ENCODE results near the gene RGS6. TPM values are rescaled to one million over a fixed set of nuclear protein-coding genes. Genes with fewer than 3 reads are reported as not detected.

RGS6 gene
- total RNA-seq, 1 donor, result not detected

- Histone ChIP-seq H4K20me1 (ENCODE audit: insufficient read depth, low read length) (no peaks in the 10 kb centered on the region), H3K4me1 (ENCODE audit: insufficient read depth, low read length) (peaks cover 30% of the 10 kb centered on the region), H3K36me3 (ENCODE audit: insufficient read depth, low read length) (no peaks in the 10 kb centered on the region), H3K79me2 (ENCODE audit: insufficient read depth, low read length) (no peaks in the 10 kb centered on the region), H3K9me3 (ENCODE audit: low read depth, low read length) (no peaks in the 10 kb centered on the region), H2AFZ (ENCODE audit: low read length) (no peak overlapping the region), H3K4me2 (ENCODE audit: insufficient read depth, low read length) (no peak overlapping the region), H3K27ac (ENCODE audit: low read depth, low read length) (no peak overlapping the region), H3K27me3 (ENCODE audit: insufficient read depth, low read length) (no peaks in the 10 kb centered on the region), H3K4me3 (ENCODE audit: insufficient read depth, low read length) (no peak overlapping the region)
- TF ChIP-seq CTCF (IDR thresholded peaks at IDR 0.05; ENCODE audit: extremely low read depth, low read depth, low read length), result no peak
- DNase-seq (ENCODE audit: insufficient read length, low spot score, missing footprints), result peak; percentile 54
These were observed 681.7 kb downstream of the RGS6 start for GRCh38 chr14:72613975-72614319.

- Histone ChIP-seq H3K4me3 (ENCODE audit: insufficient read depth, low read length) (no peak overlapping the region), H3K79me2 (ENCODE audit: insufficient read depth, low read length) (no peaks in the 10 kb centered on the region), H3K9me3 (ENCODE audit: low read depth, low read length) (no peaks in the 10 kb centered on the region), H3K27me3 (ENCODE audit: insufficient read depth, low read length) (no peaks in the 10 kb centered on the region), H3K4me1 (ENCODE audit: insufficient read depth, low read length) (peaks cover 26% of the 10 kb centered on the region), H3K4me2 (ENCODE audit: insufficient read depth, low read length) (no peak overlapping the region), H3K27ac (ENCODE audit: low read depth, low read length) (no peak overlapping the region), H2AFZ (ENCODE audit: low read length) (no peak overlapping the region), H4K20me1 (ENCODE audit: insufficient read depth, low read length) (no peaks in the 10 kb centered on the region), H3K36me3 (ENCODE audit: insufficient read depth, low read length) (no peaks in the 10 kb centered on the region)
- TF ChIP-seq CTCF (IDR thresholded peaks at IDR 0.05; ENCODE audit: extremely low read depth, low read depth, low read length), result no peak
- no peak for DNase-seq (ENCODE audit: insufficient read length, low spot score, missing footprints)
These were observed 682.1 kb downstream of the RGS6 start for GRCh38 chr14:72614365-72614764.

GRCh38 chr14:72614891-72615415, 682.7 kb downstream of the RGS6 start:
- Histone ChIP-seq H3K27ac (ENCODE audit: low read depth, low read length) (no peak overlapping the region), H3K4me3 (ENCODE audit: insufficient read depth, low read length) (no peak overlapping the region), H3K79me2 (ENCODE audit: insufficient read depth, low read length) (no peaks in the 10 kb centered on the region), H3K36me3 (ENCODE audit: insufficient read depth, low read length) (no peaks in the 10 kb centered on the region), H3K27me3 (ENCODE audit: insufficient read depth, low read length) (no peaks in the 10 kb centered on the region), H2AFZ (ENCODE audit: low read length) (no peak overlapping the region), H3K4me2 (ENCODE audit: insufficient read depth, low read length) (no peak overlapping the region), H3K4me1 (ENCODE audit: insufficient read depth, low read length) (peaks cover 25% of the 10 kb centered on the region), H4K20me1 (ENCODE audit: insufficient read depth, low read length) (no peaks in the 10 kb centered on the region), H3K9me3 (ENCODE audit: low read depth, low read length) (no peaks in the 10 kb centered on the region)
- DNase-seq (ENCODE audit: insufficient read length, low spot score, missing footprints), result peak; percentile 43
- no peak for TF ChIP-seq CTCF (IDR thresholded peaks at IDR 0.05; ENCODE audit: extremely low read depth, low read depth, low read length)

- Histone ChIP-seq H4K20me1 (ENCODE audit: insufficient read depth, low read length) (no peaks in the 10 kb centered on the region), H3K27me3 (ENCODE audit: insufficient read depth, low read length) (no peaks in the 10 kb centered on the region), H3K4me2 (ENCODE audit: insufficient read depth, low read length) (no peak overlapping the region), H2AFZ (ENCODE audit: low read length) (peak overlapping the region; percentile 62), H3K4me1 (ENCODE audit: insufficient read depth, low read length) (peaks cover 25% of the 10 kb centered on the region), H3K36me3 (ENCODE audit: insufficient read depth, low read length) (no peaks in the 10 kb centered on the region), H3K27ac (ENCODE audit: low read depth, low read length) (no peak overlapping the region), H3K4me3 (ENCODE audit: insufficient read depth, low read length) (no peak overlapping the region), H3K79me2 (ENCODE audit: insufficient read depth, low read length) (no peaks in the 10 kb centered on the region), H3K9me3 (ENCODE audit: low read depth, low read length) (no peaks in the 10 kb centered on the region)
- peak; percentile 56 for DNase-seq (ENCODE audit: insufficient read length, low spot score, missing footprints)
- no peak for TF ChIP-seq CTCF (IDR thresholded peaks at IDR 0.05; ENCODE audit: extremely low read depth, low read depth, low read length)
These were observed 683.4 kb downstream of the RGS6 start for GRCh38 chr14:72615451-72616121.

Small RNA genes lying within 50 kb of the gene (small RNA-seq; reads per million reads assigned to genes)
- gene MIR7843 (not detected), gene RF00019 (not detected)

Measured in osteoblast (primary cell).